ENCODE results near the gene TMEM126A.
A peak's percentile ranks its signal among the peaks of the same experiment; 100 is the strongest.

Gene TMEM126A

DNA sequence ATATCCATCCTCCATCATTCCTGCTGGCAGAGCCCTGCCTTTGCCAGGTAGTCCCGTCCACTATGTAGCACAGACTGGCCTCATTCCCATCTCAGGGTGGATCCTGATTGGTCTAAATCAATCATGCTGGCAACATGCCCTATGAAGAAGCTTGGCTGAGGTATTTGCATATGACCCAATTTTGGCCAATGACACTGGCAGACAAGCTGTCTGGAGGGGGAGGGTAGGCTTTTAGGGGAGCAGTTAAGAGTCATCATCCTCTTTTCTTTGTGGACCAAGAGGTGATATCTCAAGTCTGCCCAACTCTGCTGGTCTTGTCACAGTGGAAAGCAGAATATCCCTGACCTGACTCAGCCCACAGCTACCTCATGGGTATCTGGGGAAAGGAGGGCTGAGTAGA, 33.1 kb downstream of the TMEM126A start:
- H3K79me1 ChIP-seq (ENCODE audit: low read length): no peaks in the 10 kb centered on the region
- H3K18ac ChIP-seq (ENCODE audit: low read length): no peak overlapping the region
- no peak overlapping the region for H3K4me3 ChIP-seq (ENCODE audit: low read depth, low read length)
- no peak overlapping the region for H3K27ac ChIP-seq (ENCODE audit: low read depth, low read length)
- no peak overlapping the region for H4K8ac ChIP-seq (ENCODE audit: low read depth, low read length)
- no peak overlapping the region for H3K9ac ChIP-seq (ENCODE audit: low read length)
- H3K4me1 ChIP-seq (ENCODE audit: control insufficient read depth in 1 of 2, insufficient read depth in 2 of 2, low read length in 2 of 2): peaks cover 0 to 2% of the 10 kb centered on the region in 2 experiments
- no peak overlapping the region for H4K91ac ChIP-seq (ENCODE audit: low read depth, low read length)
- no peak overlapping the region for H3K14ac ChIP-seq (ENCODE audit: low read length)
- DNase-seq: no peak
- H3K9me3 ChIP-seq (ENCODE audit: insufficient read depth, low read depth, low read length): peaks cover 2% of the 10 kb centered on the region
- WGBS (ENCODE audit: extremely low coverage, insufficient coverage, insufficient read length): no CpG with 5 or more reads among the region's 1 CpG
- no peak overlapping the region for H2BK12ac ChIP-seq (ENCODE audit: low read length)
- H2AK5ac ChIP-seq (ENCODE audit: low read length): no peak overlapping the region
- no peak overlapping the region for H4K12ac ChIP-seq (ENCODE audit: low read depth, low read length)
- H2AFZ ChIP-seq (ENCODE audit: insufficient read depth, low read length, poor library complexity): no peak overlapping the region
- H3K4me2 ChIP-seq (ENCODE audit: low read length): no peak overlapping the region
- peak overlapping the region; percentile 47 for H3K23ac ChIP-seq (ENCODE audit: low read length)
- H3K27me3 ChIP-seq (ENCODE audit: insufficient read depth, low read length): no peaks in the 10 kb centered on the region
- H3K36me3 ChIP-seq (ENCODE audit: control insufficient read depth in 1 of 2, insufficient read depth in 2 of 2, low read length in 2 of 2): no peaks in the 10 kb centered on the region
- H3K79me2 ChIP-seq (ENCODE audit: control insufficient read depth, insufficient read depth, low read length, poor library complexity): peaks cover 2% of the 10 kb centered on the region
- no peak overlapping the region for H2BK5ac ChIP-seq (ENCODE audit: low read depth, low read length, poor library complexity)
- no peak overlapping the region for H3K4ac ChIP-seq (ENCODE audit: low read depth, low read length)
- H2BK120ac ChIP-seq (ENCODE audit: insufficient read depth, low read length, poor library complexity): no peak overlapping the region

DNA sequence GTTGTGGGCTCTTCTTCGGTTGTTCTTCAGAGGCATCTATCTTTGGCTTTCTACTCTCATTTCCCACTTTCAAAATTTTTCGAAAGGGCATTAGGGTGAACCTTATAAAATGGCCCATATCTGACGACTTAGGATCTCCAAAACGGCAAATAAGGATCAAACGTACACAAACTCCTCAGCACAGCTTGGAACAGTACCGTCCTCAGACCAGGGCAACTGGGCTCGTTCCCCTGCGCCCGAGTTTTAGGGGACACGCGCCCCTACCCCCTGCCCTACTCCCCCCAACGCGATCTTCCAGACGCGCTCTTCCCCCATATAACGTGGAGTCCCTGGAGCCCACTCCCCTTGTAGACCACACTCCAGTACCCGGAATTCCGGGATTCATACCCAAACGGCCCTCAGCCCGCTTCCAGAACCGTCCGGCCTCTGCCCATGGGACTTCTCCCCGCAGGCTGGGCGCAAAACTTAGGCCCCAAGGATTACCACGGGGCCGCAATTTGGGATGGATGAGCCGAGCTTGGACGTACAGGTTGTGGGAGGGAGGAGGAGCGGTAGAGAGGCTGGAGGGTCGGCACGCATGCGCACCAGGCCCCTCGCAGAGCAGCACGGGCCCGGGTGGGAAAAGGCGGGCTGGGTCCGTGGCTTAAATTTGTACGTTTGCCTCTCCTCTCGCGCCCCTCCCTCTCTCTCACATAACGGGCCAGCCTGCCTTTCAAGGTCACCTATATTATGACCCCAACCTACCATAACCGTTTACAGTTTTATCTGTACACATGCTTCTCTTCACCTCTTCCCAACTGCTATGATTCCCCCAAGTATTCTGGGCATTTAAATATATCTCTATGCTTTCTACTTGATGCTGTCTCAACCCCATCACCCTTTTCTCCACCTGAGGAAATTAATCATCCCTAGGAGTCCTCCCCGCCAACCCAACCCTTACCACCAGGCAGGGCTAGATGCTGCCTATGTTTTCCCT, 34.9 kb downstream of the TMEM126A start:
- no peak overlapping the region for H3K18ac ChIP-seq (ENCODE audit: low read length)
- no peak overlapping the region for H3K4me2 ChIP-seq (ENCODE audit: low read length)
- H3K79me2 ChIP-seq (ENCODE audit: control insufficient read depth, insufficient read depth, low read length, poor library complexity): peaks cover 2% of the 10 kb centered on the region
- peak overlapping the region; percentile 42 for H3K14ac ChIP-seq (ENCODE audit: low read length)
- H2AFZ ChIP-seq (ENCODE audit: insufficient read depth, low read length, poor library complexity): no peak overlapping the region
- H3K36me3 ChIP-seq (ENCODE audit: control insufficient read depth in 1 of 2, insufficient read depth in 2 of 2, low read length in 2 of 2): no peaks in the 10 kb centered on the region
- no peak overlapping the region for H4K8ac ChIP-seq (ENCODE audit: low read depth, low read length)
- no peak overlapping the region for H4K91ac ChIP-seq (ENCODE audit: low read depth, low read length)
- H3K79me1 ChIP-seq (ENCODE audit: low read length): no peaks in the 10 kb centered on the region
- no peaks in the 10 kb centered on the region for H3K27me3 ChIP-seq (ENCODE audit: insufficient read depth, low read length)
- H3K4me1 ChIP-seq (ENCODE audit: control insufficient read depth in 1 of 2, insufficient read depth in 2 of 2, low read length in 2 of 2): peaks cover 0 to 5% of the 10 kb centered on the region in 2 experiments
- H3K9ac ChIP-seq (ENCODE audit: low read length): no peak overlapping the region
- H2BK12ac ChIP-seq (ENCODE audit: low read length): no peak overlapping the region
- H3K27ac ChIP-seq (ENCODE audit: low read depth, low read length): no peak overlapping the region
- H3K4me3 ChIP-seq (ENCODE audit: low read depth, low read length): no peak overlapping the region
- WGBS (ENCODE audit: extremely low coverage, insufficient coverage, insufficient read length): no CpG with 5 or more reads among the region's 43 CpGs
- H2BK5ac ChIP-seq (ENCODE audit: low read depth, low read length, poor library complexity): no peak overlapping the region
- no peak overlapping the region for H3K23ac ChIP-seq (ENCODE audit: low read length)
- H4K12ac ChIP-seq (ENCODE audit: low read depth, low read length): peak overlapping the region; percentile 26
- no peak overlapping the region for H2BK120ac ChIP-seq (ENCODE audit: insufficient read depth, low read length, poor library complexity)
- H3K4ac ChIP-seq (ENCODE audit: low read depth, low read length): no peak overlapping the region
- peak overlapping the region; percentile 58 for H2AK5ac ChIP-seq (ENCODE audit: low read length)
- peaks cover 2% of the 10 kb centered on the region for H3K9me3 ChIP-seq (ENCODE audit: insufficient read depth, low read depth, low read length)
- DNase-seq: peak; percentile 1 to 59

DNA sequence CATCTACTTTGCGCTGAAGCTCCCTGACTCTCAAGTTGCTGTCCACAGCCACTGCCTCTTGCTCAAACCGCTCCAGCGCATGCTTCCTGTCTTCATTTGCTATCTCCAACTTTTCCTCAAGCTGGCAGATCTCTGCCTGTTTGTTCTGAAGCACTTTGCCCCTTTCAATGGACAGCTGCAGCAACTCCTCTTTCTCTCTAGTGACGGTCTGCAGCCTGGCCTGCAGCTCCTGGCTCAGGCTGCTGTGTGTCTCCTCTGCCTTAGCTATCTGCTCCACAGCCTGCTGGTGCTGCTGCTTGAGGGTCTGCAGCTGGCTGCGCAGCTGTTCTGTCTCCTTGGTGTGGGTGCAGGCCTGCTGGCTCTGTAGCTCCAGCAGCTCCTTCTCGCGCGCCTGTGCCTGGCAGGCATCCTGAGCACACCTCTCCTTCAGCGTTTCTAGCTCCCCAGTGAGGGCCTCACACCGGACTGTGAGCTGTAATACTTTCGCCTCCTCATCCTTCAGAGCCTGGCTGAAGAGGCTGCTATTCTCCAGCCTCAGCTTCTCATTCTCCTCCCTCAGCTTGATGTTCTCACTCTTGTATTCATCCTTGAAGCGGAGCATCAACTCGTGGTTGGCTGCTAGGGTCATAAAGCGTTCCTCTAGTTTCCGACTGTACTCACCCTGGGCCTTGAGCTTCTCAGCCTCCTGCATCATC, 37.5 kb downstream of the TMEM126A start:
- Histone ChIP-seq H3K4me3 (ENCODE audit: low read depth, low read length) (no peak overlapping the region), H2AK5ac (ENCODE audit: low read length) (no peak overlapping the region), H2BK120ac (ENCODE audit: insufficient read depth, low read length, poor library complexity) (no peak overlapping the region), H3K36me3 (ENCODE audit: control insufficient read depth in 1 of 2, insufficient read depth in 2 of 2, low read length in 2 of 2) (no peaks in the 10 kb centered on the region), H2BK12ac (ENCODE audit: low read length) (no peak overlapping the region), H2BK5ac (ENCODE audit: low read depth, low read length, poor library complexity) (no peak overlapping the region), H3K4me2 (ENCODE audit: low read length) (no peak overlapping the region), H4K91ac (ENCODE audit: low read depth, low read length) (no peak overlapping the region), H2AFZ (ENCODE audit: insufficient read depth, low read length, poor library complexity) (no peak overlapping the region), H3K79me2 (ENCODE audit: control insufficient read depth, insufficient read depth, low read length, poor library complexity) (peaks cover 2% of the 10 kb centered on the region), H4K12ac (ENCODE audit: low read depth, low read length) (no peak overlapping the region), H3K27me3 (ENCODE audit: insufficient read depth, low read length) (no peaks in the 10 kb centered on the region), H3K23ac (ENCODE audit: low read length) (no peak overlapping the region), H3K79me1 (ENCODE audit: low read length) (no peaks in the 10 kb centered on the region), H3K9me3 (ENCODE audit: insufficient read depth, low read depth, low read length) (peaks cover 2% of the 10 kb centered on the region), H3K18ac (ENCODE audit: low read length) (no peak overlapping the region), H3K4me1 (ENCODE audit: control insufficient read depth in 1 of 2, insufficient read depth in 2 of 2, low read length in 2 of 2) (peaks cover 0 to 5% of the 10 kb centered on the region in 2 experiments), H3K4ac (ENCODE audit: low read depth, low read length) (no peak overlapping the region), H3K14ac (ENCODE audit: low read length) (no peak overlapping the region), H4K8ac (ENCODE audit: low read depth, low read length) (no peak overlapping the region), H3K27ac (ENCODE audit: low read depth, low read length) (no peak overlapping the region), H3K9ac (ENCODE audit: low read length) (no peak overlapping the region)
- DNase-seq: no peak
- WGBS (ENCODE audit: extremely low coverage, insufficient coverage, insufficient read length): no CpG with 5 or more reads among the region's 15 CpGs

DNA sequence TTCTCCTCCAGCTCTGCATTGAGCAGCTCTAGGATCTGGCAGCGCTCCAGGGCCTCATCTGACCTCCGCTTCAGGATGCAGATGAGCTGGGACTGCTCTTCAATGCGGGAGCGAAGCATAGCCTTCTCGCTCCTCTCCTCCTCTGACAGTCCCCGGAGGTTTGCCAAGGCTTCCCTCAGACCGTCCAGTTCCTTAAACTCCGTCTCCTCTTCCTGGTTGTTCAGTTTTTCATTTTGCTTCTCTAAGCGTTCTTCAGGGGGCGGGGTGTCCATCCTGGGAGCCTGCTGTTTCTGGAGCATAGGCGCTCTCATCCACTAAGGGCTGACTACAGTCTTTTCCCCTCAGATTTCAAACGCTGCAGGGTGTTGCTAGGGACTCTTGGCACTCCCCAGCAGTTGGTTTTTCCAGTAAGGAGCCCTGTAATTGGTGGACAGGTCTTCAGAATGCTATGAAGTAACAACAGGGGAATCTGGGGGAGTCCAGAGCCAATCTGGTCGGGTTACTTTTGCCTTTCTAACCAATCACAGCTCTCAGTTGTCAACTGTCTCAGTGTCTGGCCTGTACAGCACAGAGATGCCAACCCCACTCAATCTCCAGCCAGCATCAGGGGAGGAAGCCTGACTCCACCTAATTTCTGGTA, 38.2 kb downstream of the TMEM126A start, which contains the start of gene CCDC89:
CCDC89 (minus strand) TSS at position 376 of the 640 bp plus-strand sequence; CDS start at position 311, 65 bp downstream.
- DNase-seq: peak in 1 of 2 donors; percentile 25
- H3K4me1 ChIP-seq (ENCODE audit: control insufficient read depth in 1 of 2, insufficient read depth in 2 of 2, low read length in 2 of 2): peaks cover 0 to 5% of the 10 kb centered on the region in 2 experiments
- H4K12ac ChIP-seq (ENCODE audit: low read depth, low read length): no peak within 1 kb of the TSS
- no peak within 1 kb of the TSS for H3K9ac ChIP-seq (ENCODE audit: low read length)
- H3K79me2 ChIP-seq (ENCODE audit: control insufficient read depth, insufficient read depth, low read length, poor library complexity): peaks cover 2% of the 10 kb centered on the region
- no peak within 1 kb of the TSS for H2AK5ac ChIP-seq (ENCODE audit: low read length)
- H3K79me1 ChIP-seq (ENCODE audit: low read length): no peaks in the 10 kb centered on the region
- no peak within 1 kb of the TSS for H2BK5ac ChIP-seq (ENCODE audit: low read depth, low read length, poor library complexity)
- no peaks in the 10 kb centered on the region for H3K27me3 ChIP-seq (ENCODE audit: insufficient read depth, low read length)
- no peak within 1 kb of the TSS for H3K14ac ChIP-seq (ENCODE audit: low read length)
- no peak within 1 kb of the TSS for H3K18ac ChIP-seq (ENCODE audit: low read length)
- no peak within 1 kb of the TSS for H4K91ac ChIP-seq (ENCODE audit: low read depth, low read length)
- H2BK12ac ChIP-seq (ENCODE audit: low read length): no peak within 1 kb of the TSS
- no peak within 1 kb of the TSS for H3K4ac ChIP-seq (ENCODE audit: low read depth, low read length)
- no peak within 1 kb of the TSS for H3K4me2 ChIP-seq (ENCODE audit: low read length)
- H4K8ac ChIP-seq (ENCODE audit: low read depth, low read length): peak within 1 kb of the TSS; percentile 31
- H2AFZ ChIP-seq (ENCODE audit: insufficient read depth, low read length, poor library complexity): no peak within 1 kb of the TSS
- no peak within 1 kb of the TSS for H3K4me3 ChIP-seq (ENCODE audit: low read depth, low read length)
- H3K23ac ChIP-seq (ENCODE audit: low read length): no peak within 1 kb of the TSS
- no peak within 1 kb of the TSS for H2BK120ac ChIP-seq (ENCODE audit: insufficient read depth, low read length, poor library complexity)
- peaks cover 2% of the 10 kb centered on the region for H3K9me3 ChIP-seq (ENCODE audit: insufficient read depth, low read depth, low read length)
- no peak within 1 kb of the TSS for H3K27ac ChIP-seq (ENCODE audit: low read depth, low read length)
- no peaks in the 10 kb centered on the region for H3K36me3 ChIP-seq (ENCODE audit: control insufficient read depth in 1 of 2, insufficient read depth in 2 of 2, low read length in 2 of 2)
- no CpG with 5 or more reads among the region's 13 CpGs for WGBS (ENCODE audit: extremely low coverage, insufficient coverage, insufficient read length)
